ENCODE measurements around the gene OR6B1.
A peak's percentile ranks its signal among the peaks of the same experiment; 100 is the strongest.

Gene OR6B1

DNA sequence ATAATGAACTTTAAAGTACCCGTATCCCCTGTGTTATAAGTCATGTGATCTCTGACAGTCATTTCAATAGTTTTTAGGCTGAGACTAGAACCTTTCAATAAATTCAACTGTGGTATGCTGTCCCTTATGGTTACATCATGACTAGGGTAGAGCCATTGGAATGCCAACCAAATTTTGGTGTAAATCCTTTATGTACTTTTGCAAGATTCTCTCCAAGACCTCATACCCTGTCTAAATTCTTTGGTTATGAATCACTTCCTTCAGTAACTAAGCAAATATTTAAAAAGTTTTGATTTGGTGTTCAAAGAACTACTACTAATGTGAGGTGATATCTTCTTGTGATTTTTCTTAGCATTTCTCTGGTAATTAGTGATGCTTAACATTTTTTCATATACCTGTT is 20.8 kb upstream of the OR6B1 start:
- CTCF ChIA-PET = no interaction called here
- no peak for DNase-seq (ENCODE audit: extremely low spot score)
- POLR2A ChIA-PET = no interaction called here
- no peak for TF ChIP-seq CTCF (IDR thresholded peaks at IDR 0.05; ENCODE audit: control extremely low read depth, extremely low read depth, low read depth, missing control alignments)

DNA sequence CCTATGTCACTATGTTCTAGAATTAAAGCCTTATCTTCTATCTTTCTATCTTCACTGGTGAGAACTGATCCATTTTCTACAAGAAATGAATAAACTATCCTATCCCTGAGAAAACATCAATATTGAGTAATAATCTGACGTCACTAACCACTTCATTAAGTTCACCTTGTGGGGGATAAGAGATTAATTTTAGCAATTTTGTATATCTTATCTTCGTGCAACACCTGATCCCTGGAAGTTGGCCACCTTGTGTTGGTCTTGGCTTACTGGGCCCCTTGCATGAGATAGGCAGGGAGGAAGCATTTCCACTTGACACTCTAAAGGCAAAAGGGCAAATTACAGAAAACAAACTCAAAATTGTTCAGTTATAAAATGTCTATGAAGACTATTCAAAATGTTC is 20.1 kb upstream of the OR6B1 start:
- DNase-seq (ENCODE audit: extremely low spot score) = no peak
- TF ChIP-seq CTCF (IDR thresholded peaks at IDR 0.05; ENCODE audit: control extremely low read depth, extremely low read depth, low read depth, missing control alignments) = no peak
- CTCF ChIA-PET = no interaction called here
- POLR2A ChIA-PET = no interaction called here

GRCh38 chr7:143980746-143981510 is 19.2 kb upstream of the OR6B1 start:
- DNase-seq (ENCODE audit: extremely low spot score) = no peak
- ChIA-PET CTCF (no interaction called here), POLR2A (no interaction called here)
- no peak for TF ChIP-seq CTCF (IDR thresholded peaks at IDR 0.05; ENCODE audit: control extremely low read depth, extremely low read depth, low read depth, missing control alignments)

DNA sequence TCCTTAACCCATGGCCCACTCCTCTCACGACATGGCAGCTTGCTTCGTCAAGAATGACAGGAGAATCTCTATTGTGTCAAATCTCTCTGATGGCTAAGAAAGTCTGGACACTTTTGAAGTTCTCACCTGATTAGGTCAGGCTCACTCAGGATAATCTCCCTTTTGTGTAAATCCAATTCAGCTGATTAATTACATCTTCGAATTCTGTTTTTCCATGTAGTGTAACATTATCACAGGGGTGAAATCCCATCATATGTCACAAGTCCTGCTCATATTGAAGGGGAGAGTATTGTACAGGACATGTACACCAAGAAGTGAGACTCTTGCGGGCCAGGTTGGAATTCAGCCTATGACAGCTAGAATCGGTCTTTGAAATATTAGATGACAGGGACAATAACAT is 16.2 kb upstream of the OR6B1 start:
- no peak for TF ChIP-seq CTCF (IDR thresholded peaks at IDR 0.05; ENCODE audit: control extremely low read depth, extremely low read depth, low read depth, missing control alignments)
- ChIA-PET CTCF (no interaction called here), POLR2A (no interaction called here)
- no peak for DNase-seq (ENCODE audit: extremely low spot score)

- ChIA-PET POLR2A (no interaction called here), CTCF (no interaction called here)
- no peak for TF ChIP-seq CTCF (IDR thresholded peaks at IDR 0.05; ENCODE audit: control extremely low read depth, extremely low read depth, low read depth, missing control alignments)
- peak; percentile 20 for DNase-seq (ENCODE audit: extremely low spot score)
These were observed 12.6 kb upstream of the OR6B1 start for GRCh38 chr7:143987513-143987912.

DNA sequence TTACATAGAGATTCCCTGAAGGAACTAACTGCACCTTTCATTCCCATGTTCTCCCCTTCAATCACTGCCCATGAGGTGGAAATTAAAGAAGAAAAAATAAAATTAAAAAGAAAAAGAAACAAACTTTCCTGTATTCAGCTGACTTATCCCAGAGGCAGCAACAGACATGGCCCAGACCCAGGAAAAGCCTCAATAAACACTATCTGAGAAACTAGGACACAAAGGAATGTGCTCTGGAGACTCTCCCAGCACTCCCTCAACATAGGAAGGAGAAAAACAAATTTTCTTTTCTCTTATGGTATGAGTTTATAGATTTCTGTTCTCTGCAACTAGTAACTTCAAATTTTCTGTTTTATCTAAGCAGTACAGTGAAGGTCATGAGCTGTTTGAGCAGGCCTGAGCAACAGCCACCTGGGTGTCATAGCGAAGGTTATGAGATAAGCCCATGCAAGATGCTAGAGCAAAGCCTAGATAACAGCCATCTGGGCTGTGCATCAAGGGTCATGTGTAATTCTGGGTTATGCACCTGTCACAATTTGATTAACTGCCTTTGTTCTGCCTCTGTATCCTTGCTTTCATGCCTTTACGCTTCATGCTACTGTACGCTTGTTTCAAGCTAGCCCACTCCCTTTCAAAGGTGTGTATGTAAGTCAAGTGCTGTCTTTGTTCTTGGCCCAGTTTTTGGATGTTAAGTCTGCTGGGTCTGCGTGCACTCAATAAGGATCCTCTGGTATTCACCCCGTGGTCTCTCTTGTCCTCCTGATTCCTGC is 11.0 kb upstream of the OR6B1 start:
- ChIA-PET POLR2A (no interaction called here), CTCF (interaction anchor here (1.2 kb wide), 1 partner anchor 12 kb away, joined by 5 read pairs; no protein-coding TSS in a partner anchor)
- DNase-seq (ENCODE audit: extremely low spot score) = no peak
- no peak for TF ChIP-seq CTCF (IDR thresholded peaks at IDR 0.05; ENCODE audit: control extremely low read depth, extremely low read depth, low read depth, missing control alignments)

All from GM10248 (cell line).